Spleen (tissue), 7 donors: Measurements from ENCODE around the gene ZEB1.

Experiments
- CTCF ChIP-seq, 11 experiments: fragments of 200-600 bp in 7 of 11; fragments of 450-650 bp in 4 of 11; sonication (generic) in 4 of 11; IDR thresholded peaks in 8 of 11; conservative IDR thresholded peaks in 3 of 11; 1 replicate in 7 of 11; 2 replicates in 4 of 11; pipeline versions ENCODE4 v1.4.0 to v1.8.0; 2016 to 2021; ENCODE audit warnings: antibody characterized with exemption in 11 of 11, inconsistent platforms in 4 of 11, mild to moderate bottlenecking in 1 of 11
- POLR2A ChIP-seq, 3 donors: fragments of 450-650 bp; IDR thresholded peaks; one replicate each; pipeline ENCODE4 v1.5.1; 2017; ENCODE audit warnings: antibody characterized with exemption in 3 of 3, mild to moderate bottlenecking in 1 of 3
- donor health status: DM: no; HTN: no; CAD: no; lungs with moderate emphysema.
- donor health status: DM: no; HTN: no; CAD: no.
- donor health status: DM: no; HTN: no; CAD: no.

- TF ChIP-seq POLR2A (IDR thresholded peaks at IDR 0.05) = no peak
- TF ChIP-seq CTCF (IDR thresholded peaks at IDR 0.05 in 8 of 11, conservative IDR thresholded peaks at IDR 0.05 in 3 of 11) = no peak
Observed at GRCh38 chr10:31456468-31456867, 137.5 kb downstream of the ZEB1 start.
